Heart left ventricle (tissue), 16 donors: ENCODE measurements around the gene SCFD1. TPM values are rescaled to one million over a fixed set of nuclear protein-coding genes. Genes with fewer than 3 reads are reported as not detected.

Experiments used
- ATAC-seq, 4 donors: fragments of 200-7000 bp; cut with Tn5 transposase; one replicate each; pipeline ENCODE4 v1.9.1; 2020 to 2022; ENCODE audit warnings: moderate library complexity in 4 of 4, mild to moderate bottlenecking in 3 of 4, moderate number of reproducible peaks in 1 of 4
- DNase-seq, 5 donors: peaks; one replicate each; pipeline ENCODE4 v3.0.0-alpha.2; 2020
- H3K27ac ChIP-seq, 12 donors: fragments of 200-600 bp; sonication (generic) in 4 of 12; one replicate each; pipeline versions ENCODE4 v1.5.0 to v1.8.0; 2016 to 2022; ENCODE audit warnings: mild to moderate bottlenecking in 2 of 12
- H3K27me3 ChIP-seq, 9 donors: fragments of 200-600 bp; sonication (generic) in 2 of 9; one replicate each; pipeline versions ENCODE4 v1.5.1 to v1.8.0; 2016 to 2022; ENCODE audit warnings: mild to moderate bottlenecking in 3 of 9
- H3K36me3 ChIP-seq, 9 donors: fragments of 200-600 bp; sonication (generic) in 2 of 9; one replicate each; pipeline versions ENCODE4 v1.5.0 to v1.8.0; 2018 to 2022; ENCODE audit warnings: mild to moderate bottlenecking in 2 of 9
- H3K4me1 ChIP-seq, 12 donors: fragments of 200-600 bp; sonication (generic) in 4 of 12; one replicate each; pipeline versions ENCODE4 v1.5.0 to v1.8.0; 2016 to 2022; ENCODE audit warnings: mild to moderate bottlenecking in 3 of 12
- H3K4me3 ChIP-seq, 12 donors: fragments of 200-600 bp; sonication (generic) in 4 of 12; one replicate each; pipeline versions ENCODE4 v1.5.0 to v1.8.0; 2017 to 2022; ENCODE audit warnings: mild to moderate bottlenecking in 9 of 12, moderate library complexity in 4 of 12
- H3K9me3 ChIP-seq, 12 donors: fragments of 200-600 bp; sonication (generic) in 4 of 12; one replicate each; pipeline versions ENCODE4 v1.5.0 to v1.8.0; 2016 to 2022; ENCODE audit warnings: mild to moderate bottlenecking in 1 of 12
- CTCF ChIP-seq, 12 donors: fragments of 200-600 bp; sonication (generic) in 4 of 12; IDR thresholded peaks; one replicate each; pipeline versions ENCODE4 v1.5.0 to v1.8.0; 2018 to 2022; ENCODE audit warnings: antibody characterized with exemption in 12 of 12, mild to moderate bottlenecking in 5 of 12
- POLR2A ChIP-seq, 2 donors: fragments of 450-650 bp; IDR thresholded peaks; one replicate each; pipeline ENCODE4 v1.6.1; 2017; ENCODE audit warnings: antibody characterized with exemption in 2 of 2, mild to moderate bottlenecking in 2 of 2, moderate library complexity in 2 of 2
- WGBS, 4 donors: extraction: QIAGEN DNeasy Blood & Tissue Kit in 2 of 4; methylation state at CpG; one replicate each; pipeline versions ENCODE4 v1.1.5 to v1.1.7; 2013 to 2018; 5-methylcytosine and 5-hydroxymethylcytosine counted together
- intact Hi-C, 10 donors: fragments of 100-400 bp; cut with DNase I; formaldehyde crosslinking; loops; one replicate each; pipeline versions ENCODE4 v1.11.1 to v1.14.2; 2022
- polyA plus RNA-seq, 2 donors: library from polyadenylated mRNA; stranded (reverse); fragments of 200-250 nt; gene quantifications; one replicate each; pipeline ENCODE4 v1.2.3, GENCODE V29; 2013
- total RNA-seq, 9 donors: library from RNA; depleted of rRNA in 2 of 9; stranded (reverse); fragments of >200 nt in 2 of 9; fragmentation: NEBNext Ultra II Directional in 3 of 9; extraction: Animal tissue kit (Norgen Biotek cat#: 25700) in 3 of 9; gene quantifications; one replicate each; pipeline versions ENCODE4 v1.1.0 to v1.2.4, GENCODE V29; 2016 to 2023
- donor health status: ischemic (EF 13 %, LVEDD 7.1; RV severe dilation, severe dysfunction).
- donor health status: healthy with polysubstance abuse.
- donor health status: DM: no; HTN: yes; CAD: no.
- donor health status: DM: no; HTN: no; CAD: no.
- donor health status: ischemic (EF 25% LVEDD 6.9; RV normal size, moderate dysfunction).
- donor health status: ischemic (EF 25% LVEDD 5.7; RV mildly dilated, moderate dysfunction).
- donor health status: healthy.
- donor health status: DM: yes; HTN: yes; CAD: no.
- donor health status: ischemic (EF 35%, LVEDD 5.7; RV mildly dilated, moderate dysfunction).
- donor health status: nonischemic (EF 11% LVEDD 7.7; RV severe dilation, severe dysfunction).
- donor health status: DM: yes; HTN: yes; CAD: no.
- donor health status: PGD.
- donor health status: ischemic (EF 29% LVEDD 5.4; RV normal size, mild dysfunction).
- donor health status: nonischemic (EF 23%, LVEDD 6.1; RV moderate dilation, normal function).

Gene SCFD1
- total and polyA plus RNA-seq, 11 donors = 23.5 to 64.4 (median 41.4) TPM

- Histone ChIP-seq H3K9me3 (peaks cover 0 to 28% (median 16%) of the 10 kb centered on the region in 12 donors), H3K36me3 (no peaks in the 10 kb centered on the region), H3K27me3 (no peaks in the 10 kb centered on the region), H3K4me1 (no peaks in the 10 kb centered on the region), H3K27ac (no peak overlapping the region), H3K4me3 (no peak overlapping the region)
- 43 to 53% (median 47%) methylated on average over 1 of the region's 1 CpG for WGBS, 4 donors
- no peak for DNase-seq
- TF ChIP-seq CTCF (IDR thresholded peaks at IDR 0.05) (no peak), POLR2A (IDR thresholded peaks at IDR 0.05) (no peak)
- no peak for ATAC-seq
- intact Hi-C loops = no loop called here
Observed at GRCh38 chr14:30763891-30764290, 141.8 kb downstream of the SCFD1 start.

GRCh38 chr14:30767624-30768023 lies 145.5 kb downstream of the SCFD1 start:
- TF ChIP-seq CTCF (IDR thresholded peaks at IDR 0.05) = no peak
- TF ChIP-seq POLR2A (IDR thresholded peaks at IDR 0.05) = no peak
- H3K27ac ChIP-seq = no peak overlapping the region
- intact Hi-C loops = no loop called here
- no peak overlapping the region for H3K4me3 ChIP-seq
- no peak for ATAC-seq
- H3K36me3 ChIP-seq = no peaks in the 10 kb centered on the region
- DNase-seq = no peak
- 85 to 94% (median 87%) methylated on average over 4 of the region's 4 CpGs for WGBS, 4 donors
- peaks cover 0 to 5% (median 0%) of the 10 kb centered on the region in 9 donors for H3K27me3 ChIP-seq
- peaks cover 0 to 22% (median 13%) of the 10 kb centered on the region in 12 donors for H3K9me3 ChIP-seq
- no peaks in the 10 kb centered on the region for H3K4me1 ChIP-seq

GRCh38 chr14:30768791-30769190 lies 146.7 kb downstream of the SCFD1 start:
- no peaks in the 10 kb centered on the region for H3K36me3 ChIP-seq
- no peaks in the 10 kb centered on the region for H3K4me1 ChIP-seq
- ATAC-seq = no peak
- WGBS, 4 donors = 33 to 47% (median 42%) methylated on average over 1 of the region's 1 CpG
- H3K27me3 ChIP-seq = peaks cover 0 to 5% (median 0%) of the 10 kb centered on the region in 9 donors
- H3K4me3 ChIP-seq = no peak overlapping the region
- no peak for DNase-seq
- TF ChIP-seq POLR2A (IDR thresholded peaks at IDR 0.05) = no peak
- no peak for TF ChIP-seq CTCF (IDR thresholded peaks at IDR 0.05)
- no peak overlapping the region for H3K27ac ChIP-seq
- intact Hi-C loops = no loop called here
- peaks cover 0 to 10% (median 3%) of the 10 kb centered on the region in 12 donors for H3K9me3 ChIP-seq

- TF ChIP-seq POLR2A (IDR thresholded peaks at IDR 0.05) = no peak
- no peak for TF ChIP-seq CTCF (IDR thresholded peaks at IDR 0.05)
- ATAC-seq = no peak
- intact Hi-C loops = no loop called here
- Histone ChIP-seq H3K27me3 (peaks cover 0 to 5% (median 0%) of the 10 kb centered on the region in 9 donors), H3K9me3 (no peaks in the 10 kb centered on the region), H3K4me3 (no peak overlapping the region), H3K4me1 (no peaks in the 10 kb centered on the region), H3K36me3 (no peaks in the 10 kb centered on the region), H3K27ac (no peak overlapping the region)
- DNase-seq = no peak
- WGBS, 4 donors = 81 to 86% (median 82%) methylated on average over 6 of the region's 6 CpGs
Observed at GRCh38 chr14:30770376-30770775, 148.3 kb downstream of the SCFD1 start.
